Measurements from ENCODE around the gene TRIM37.
"Not testable (repeated sequence)": the region's sequence is repeated elsewhere in the genome, so short reads cannot be mapped to it uniquely, and the experiment has no call there.

The TRIM37 gene

DNA sequence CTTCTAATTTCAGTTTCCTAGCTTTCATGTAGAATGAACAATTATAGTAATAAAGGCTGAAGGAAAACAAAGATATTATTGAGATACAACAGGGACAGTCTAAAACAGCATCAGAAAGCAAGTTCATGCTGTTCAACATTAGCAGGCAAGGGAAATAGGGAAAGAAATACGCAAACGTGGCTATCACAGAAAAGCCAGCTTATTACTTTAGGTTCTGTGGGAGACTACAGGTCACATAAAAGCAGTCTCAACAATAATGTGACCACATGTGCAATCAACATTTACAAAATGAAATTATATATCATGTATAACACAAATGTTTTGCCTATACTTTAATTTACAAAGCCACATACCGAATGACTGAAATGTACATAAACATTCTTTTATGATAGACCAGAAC is 4.9 kb upstream of the TRIM37 start:
- no peak for DNase-seq (ENCODE audit: low spot score)

DNA sequence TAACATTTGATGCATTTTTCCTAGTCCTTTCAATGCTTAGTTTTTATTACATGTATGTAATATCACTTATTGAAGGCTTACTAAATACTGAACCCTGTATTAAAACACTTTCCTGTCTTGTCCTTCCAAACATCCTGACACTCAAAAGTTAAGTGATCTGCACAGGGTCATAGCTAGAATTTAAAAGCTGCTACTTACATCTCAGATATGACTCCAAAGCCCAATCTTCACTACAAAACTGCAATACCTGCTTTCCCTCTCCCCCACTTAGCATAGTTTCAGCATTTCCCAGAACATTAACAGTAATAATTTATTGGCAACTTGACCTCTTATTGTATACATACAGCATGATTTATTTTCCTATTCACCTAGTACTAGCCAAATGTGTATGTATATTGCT is 4.3 kb upstream of the TRIM37 start:
- DNase-seq (ENCODE audit: low spot score) = no peak

DNA sequence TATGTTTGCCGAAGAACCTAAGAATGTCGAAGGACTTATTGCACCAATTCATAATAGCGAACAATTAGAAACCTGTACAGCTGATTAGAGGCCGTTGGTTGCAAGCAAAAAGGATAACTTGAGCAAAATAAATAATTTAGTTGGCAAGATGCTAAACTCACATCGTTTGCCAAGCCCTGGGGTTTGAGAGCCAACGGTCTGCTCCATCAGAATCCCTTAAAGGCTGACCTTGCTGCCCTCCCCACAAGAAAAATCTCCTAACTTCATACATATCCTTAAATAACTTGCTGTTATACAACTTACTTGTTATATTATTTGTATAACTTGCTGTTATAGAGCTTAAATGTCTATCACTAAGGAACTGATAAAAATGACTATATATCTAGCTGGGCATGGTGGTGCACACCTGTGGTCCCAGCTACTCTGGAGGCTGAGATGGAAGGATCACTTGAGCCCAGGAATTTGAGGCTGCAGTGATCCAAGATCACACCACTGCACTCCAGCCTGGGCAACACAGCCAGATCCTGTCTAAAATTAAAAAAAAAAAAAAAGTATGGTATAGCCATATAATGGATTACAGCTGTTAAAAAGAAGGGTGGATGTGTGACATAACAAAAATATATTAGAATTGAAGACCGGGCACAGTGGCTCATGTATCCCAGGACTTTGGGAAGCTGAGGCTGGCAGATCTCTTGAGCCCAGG is 1.9 kb upstream of the TRIM37 start:
- DNase-seq (ENCODE audit: low spot score) = no peak

DNA sequence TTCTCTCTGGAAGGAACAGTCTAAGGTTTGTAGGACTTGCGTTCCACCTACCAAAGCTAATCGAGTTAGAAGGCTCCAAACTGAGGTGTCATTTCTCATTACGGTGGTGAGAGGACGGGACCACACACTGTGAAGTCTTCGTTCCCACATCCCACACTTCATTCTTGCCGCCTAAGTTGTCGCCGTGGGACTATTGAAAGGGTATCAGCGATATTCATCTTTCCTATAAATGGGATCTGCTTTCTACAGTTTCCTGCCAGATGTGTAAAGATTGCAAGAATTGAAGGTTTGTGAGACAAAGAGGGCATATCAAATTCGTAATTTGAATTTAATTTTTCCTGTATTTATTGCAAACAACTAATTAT is 608 bp upstream of the TRIM37 start:
- no peak for DNase-seq (ENCODE audit: low spot score)

DNA sequence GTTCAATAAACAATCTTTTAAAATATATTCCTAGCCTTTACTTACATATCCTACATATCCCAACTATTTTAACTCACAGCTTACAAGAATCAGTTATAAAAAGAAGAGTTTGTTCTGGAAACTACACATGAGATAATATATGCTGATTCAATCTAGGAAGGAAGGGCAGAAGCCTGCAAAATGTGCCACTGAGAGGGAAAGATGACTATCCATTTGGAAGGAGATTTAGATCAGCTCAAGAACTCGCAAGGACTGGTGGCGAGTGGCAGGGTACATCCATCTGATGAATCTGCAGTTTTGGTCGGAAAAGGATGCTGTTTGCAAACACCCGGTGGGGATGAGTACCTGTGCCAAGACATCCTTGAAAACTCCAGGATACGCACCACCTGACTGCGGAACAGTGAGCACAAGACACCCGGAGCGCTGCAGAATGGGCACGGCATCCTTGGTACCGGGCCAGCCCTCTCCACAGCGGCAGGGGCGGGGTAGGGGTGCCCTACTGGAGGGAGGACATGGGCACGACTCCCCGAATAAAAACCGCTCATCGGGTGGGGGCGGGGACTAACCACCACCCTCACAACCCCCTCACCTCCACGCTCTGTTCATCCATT is 723 bp downstream of the TRIM37 start:
- peak; percentile 61 for DNase-seq (ENCODE audit: low spot score)

- DNase-seq (ENCODE audit: low spot score) = no peak
These were observed 5.5 kb downstream of the TRIM37 start for GRCh38 chr17:59101178-59101577.

GRCh38 chr17:59097876-59098275 is 8.8 kb downstream of the TRIM37 start:
- no peak for DNase-seq (ENCODE audit: low spot score)

DNA sequence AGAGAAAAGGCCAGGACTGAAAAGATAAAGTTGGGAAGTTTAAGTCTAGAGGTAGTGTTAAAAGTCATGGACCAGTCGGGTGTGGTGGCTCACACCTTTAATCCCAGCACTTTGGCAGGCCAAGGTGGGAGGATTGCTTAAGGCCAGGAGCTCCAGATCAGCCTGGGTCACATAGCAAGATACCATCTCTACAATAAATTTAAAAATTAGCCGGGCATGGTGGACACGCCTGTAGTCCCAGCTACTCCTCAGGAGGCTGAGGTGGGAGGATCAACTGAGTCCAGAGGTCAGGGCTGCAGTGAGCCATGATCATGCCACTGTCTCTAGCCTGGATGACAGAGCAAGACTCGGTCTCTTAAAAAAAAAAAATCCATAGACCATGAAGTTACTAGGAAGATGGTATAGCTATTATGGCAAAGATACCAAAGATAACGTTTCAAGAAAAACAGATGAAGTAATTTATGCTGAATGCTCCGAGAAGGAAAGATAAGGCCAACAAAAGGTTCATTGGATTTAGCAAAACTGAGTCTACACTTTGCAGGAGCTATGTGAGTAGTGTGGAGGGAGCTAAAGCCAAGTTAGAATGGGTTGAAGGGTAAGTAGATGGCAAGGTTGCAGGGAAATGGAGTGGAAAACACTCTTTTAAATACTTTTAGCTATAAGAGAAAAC is 11.7 kb downstream of the TRIM37 start:
- no peak for DNase-seq (ENCODE audit: low spot score)

DNA sequence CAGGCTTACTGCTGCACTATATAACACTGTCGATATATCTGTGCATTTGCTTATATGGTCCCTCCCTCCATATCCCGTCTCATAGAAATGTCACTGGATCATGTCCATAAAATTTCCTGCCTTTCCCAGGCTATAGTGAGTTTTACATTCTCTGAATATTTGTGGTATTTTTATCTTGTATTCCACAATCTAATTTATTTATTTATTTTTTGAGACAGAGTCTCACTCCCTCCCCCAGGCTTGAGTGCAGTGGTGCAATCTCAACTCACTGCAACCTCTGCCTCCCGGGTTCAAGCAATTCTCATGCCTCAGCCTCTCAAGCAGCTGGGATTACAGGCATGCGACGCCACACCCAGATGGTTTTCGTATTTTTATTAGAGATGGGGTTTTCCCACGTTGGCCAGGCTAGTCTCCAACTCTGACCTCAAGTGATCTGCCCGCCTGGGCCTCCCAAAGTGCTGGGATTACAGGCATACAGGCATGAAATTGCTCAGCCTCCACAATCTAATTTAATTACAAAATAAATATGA is 12.9 kb downstream of the TRIM37 start:
- DNase-seq (ENCODE audit: low spot score) = no peak

- no peak for DNase-seq (ENCODE audit: low spot score)
These were observed 13.5 kb downstream of the TRIM37 start for GRCh38 chr17:59093145-59093701.

GRCh38 chr17:59090593-59090992 is 16.1 kb downstream of the TRIM37 start:
- not testable (repeated sequence) for DNase-seq (ENCODE audit: low spot score)

DNA sequence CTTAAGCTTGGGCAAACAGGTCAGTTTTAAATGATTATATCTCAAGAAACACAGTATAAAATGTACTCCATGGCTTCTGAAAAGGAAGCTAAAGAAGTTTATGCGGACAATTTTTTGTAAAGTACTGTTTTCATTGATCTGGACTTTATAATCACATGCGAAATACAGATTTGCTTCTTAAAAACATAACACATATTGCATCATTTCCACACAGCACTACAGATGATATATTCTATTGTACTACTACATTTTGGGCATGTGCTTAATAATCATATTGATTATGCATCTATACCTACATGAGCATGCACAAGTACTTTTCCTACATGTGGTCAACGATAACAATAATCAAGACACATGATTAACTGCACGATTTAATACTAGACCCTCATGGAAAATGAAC is 22.5 kb downstream of the TRIM37 start:
- DNase-seq (ENCODE audit: low spot score) = no peak

GRCh38 chr17:59074494-59074893 is 32.2 kb downstream of the TRIM37 start:
- DNase-seq (ENCODE audit: low spot score) = no peak

- DNase-seq (ENCODE audit: low spot score) = no peak
These were observed 32.7 kb downstream of the TRIM37 start for GRCh38 chr17:59073972-59074371.

GRCh38 chr17:59069856-59070255 is 36.8 kb downstream of the TRIM37 start:
- no peak for DNase-seq (ENCODE audit: low spot score)

GRCh38 chr17:59067756-59068155 is 38.9 kb downstream of the TRIM37 start:
- no peak for DNase-seq (ENCODE audit: low spot score)

DNA sequence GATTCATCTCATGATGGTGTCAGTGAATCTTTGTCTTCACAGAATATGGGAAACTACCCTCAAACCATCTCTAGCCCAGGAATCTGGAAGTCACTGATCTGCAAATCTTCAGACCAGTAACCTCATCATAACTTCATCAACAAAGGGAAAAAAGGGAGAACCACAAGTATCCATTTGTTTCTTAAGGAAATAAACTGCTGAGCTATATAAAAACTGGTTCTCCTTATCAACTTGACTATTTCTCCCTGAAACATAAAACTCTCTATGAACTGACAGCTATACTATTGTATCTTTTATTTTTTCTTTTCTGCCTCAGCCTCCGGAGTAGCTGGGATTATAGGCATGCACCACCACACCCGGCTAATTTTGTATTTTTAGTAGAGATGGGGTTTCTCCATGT is 39.3 kb downstream of the TRIM37 start:
- no peak for DNase-seq (ENCODE audit: low spot score)

GRCh38 chr17:59062509-59062908 is 44.2 kb downstream of the TRIM37 start:
- DNase-seq (ENCODE audit: low spot score) = no peak

DNA sequence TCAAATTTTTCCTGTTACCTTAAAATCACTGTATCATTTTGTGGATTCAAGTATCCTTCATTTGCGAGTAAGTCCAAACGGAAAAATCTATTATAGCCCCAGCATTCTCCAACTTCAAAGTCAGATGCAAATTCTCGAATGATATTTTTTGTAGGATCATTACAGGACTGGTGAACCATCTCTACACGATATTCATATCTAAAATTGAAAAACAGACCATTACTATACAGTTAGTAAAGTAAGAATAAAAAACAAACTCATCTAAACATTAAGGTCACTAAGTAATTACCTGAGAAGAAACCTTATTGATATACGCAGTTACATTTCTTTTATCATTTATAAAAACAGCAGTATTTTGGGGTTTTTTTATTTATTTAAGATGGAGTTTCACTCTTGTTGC is 49.8 kb downstream of the TRIM37 start:
- no peak for DNase-seq (ENCODE audit: low spot score)

DNA sequence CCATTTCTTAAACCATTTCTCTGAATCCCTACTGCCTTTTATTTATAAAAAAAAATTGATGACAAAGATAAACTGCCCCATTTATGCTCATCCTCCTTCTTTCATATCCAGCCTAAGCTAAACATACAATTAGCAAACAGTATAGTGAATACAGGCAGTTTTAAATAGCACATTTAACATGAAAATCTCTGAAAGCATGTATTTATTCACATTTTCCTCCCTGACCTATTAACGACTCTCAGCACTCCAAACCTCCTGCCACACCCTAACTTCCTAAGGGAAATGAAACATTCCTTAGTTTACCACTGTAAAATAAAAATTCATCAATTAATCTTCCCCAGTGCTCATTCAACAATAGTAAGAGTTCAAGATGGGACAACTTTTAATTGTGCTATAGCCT is 56.9 kb downstream of the TRIM37 start:
- no peak for DNase-seq (ENCODE audit: low spot score)

DNA sequence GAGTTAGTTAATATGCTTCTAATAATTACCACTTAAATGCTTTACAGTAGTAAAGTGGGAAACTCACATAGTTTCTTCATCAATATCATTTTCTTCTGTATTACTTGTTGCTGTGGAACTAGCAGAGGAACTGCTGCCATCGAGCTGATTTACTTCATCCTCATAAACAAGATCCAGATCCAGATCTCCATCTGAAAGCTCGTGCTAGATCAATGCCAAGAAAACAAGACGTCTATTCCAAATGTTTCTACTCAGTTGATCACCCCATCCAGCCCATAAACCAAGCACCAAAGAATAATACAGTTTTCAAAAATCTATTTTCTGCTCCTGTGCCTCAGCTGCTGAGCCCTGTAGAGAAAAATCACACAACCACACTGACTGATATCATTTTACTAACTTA is 59.1 kb downstream of the TRIM37 start:
- no peak for DNase-seq (ENCODE audit: low spot score)

DNA sequence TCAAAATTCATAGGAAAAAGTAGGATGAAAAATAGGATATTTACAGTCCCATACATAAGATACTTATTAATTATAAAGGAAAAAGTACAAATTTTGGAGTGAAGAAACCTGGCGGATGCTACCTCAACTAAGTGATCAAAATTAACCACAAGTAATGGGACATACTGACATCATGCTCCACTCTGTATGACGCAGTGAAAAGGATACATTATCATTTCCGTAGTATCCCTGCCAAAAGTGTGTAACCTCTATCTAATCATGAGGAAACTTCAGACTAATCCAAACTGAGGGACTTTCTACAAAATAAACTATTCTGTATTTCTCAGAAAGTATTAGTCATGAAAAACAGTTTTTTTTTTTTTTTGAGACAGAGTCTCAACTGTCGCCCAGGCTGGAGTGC is 60.5 kb downstream of the TRIM37 start:
- peak; percentile 43 for DNase-seq (ENCODE audit: low spot score)

DNA sequence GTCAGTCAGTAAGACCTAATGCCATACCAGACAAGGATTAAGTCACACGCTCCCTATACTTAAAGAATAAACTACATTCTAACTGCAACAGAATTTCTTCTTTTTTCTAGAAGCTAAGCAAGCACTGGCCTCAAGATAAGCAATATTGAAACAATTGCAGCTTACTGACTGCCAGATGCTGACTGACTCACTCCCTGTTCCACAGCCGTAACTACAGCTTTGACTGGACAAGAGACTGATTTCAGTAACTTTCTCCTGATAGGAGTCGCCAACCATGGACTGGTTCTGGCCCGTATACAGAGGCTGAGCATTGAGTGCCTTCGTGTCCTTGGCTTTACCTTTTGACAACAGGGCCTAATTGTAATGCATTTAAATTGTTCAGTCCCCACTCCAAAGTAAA is 67.9 kb downstream of the TRIM37 start:
- DNase-seq (ENCODE audit: low spot score) = no peak
